Thyroid gland (tissue), 4 donors: ENCODE data around the gene MTSS2. TPM values are rescaled to one million over a fixed set of nuclear protein-coding genes. Genes with fewer than 3 reads are reported as not detected.
"Not testable (repeated sequence)": the region's sequence is repeated elsewhere in the genome, so short reads cannot be mapped to it uniquely, and the experiment has no call there.

Source experiments
- DNase-seq, 2 donors: peaks; one replicate each; pipeline ENCODE4 v3.0.0-alpha.2; 2019
- H3K27ac ChIP-seq, 3 donors: fragments of 200-600 bp; sonication (generic); 1 replicate in 2 of 3; 2 replicates in 1 of 3; pipeline ENCODE4 v1.5.1; 2016 to 2019; ENCODE audit warnings: mild to moderate bottlenecking in 1 of 3, moderate library complexity in 1 of 3
- H3K27me3 ChIP-seq: fragments of 200-600 bp; sonication (generic); one replicate; pipeline ENCODE4 v1.5.1; 2019
- H3K36me3 ChIP-seq, 2 donors: fragments of 200-600 bp; sonication (generic); one replicate each; pipeline ENCODE4 v1.5.1; 2016 to 2019
- H3K4me1 ChIP-seq, 2 donors: fragments of 200-600 bp; sonication (generic); one replicate each; pipeline ENCODE4 v1.5.1; 2017 to 2019
- H3K4me3 ChIP-seq, 3 donors: fragments of 200-600 bp; sonication (generic); replicated peaks in 1 of 3; 1 replicate in 2 of 3; 2 replicates in 1 of 3; pipeline ENCODE4 v1.5.1; 2016; ENCODE audit warnings: mild to moderate bottlenecking in 1 of 3
- H3K9me3 ChIP-seq: fragments of 200-600 bp; sonication (generic); one replicate; pipeline ENCODE4 v1.5.1; 2017
- CTCF ChIP-seq, 6 experiments: fragments of 200-600 bp in 3 of 6; fragments of 450-650 bp in 3 of 6; sonication (generic) in 3 of 6; IDR thresholded peaks; one replicate each; pipeline ENCODE4 v1.5.1; 2016 to 2019; ENCODE audit warnings: antibody characterized with exemption in 6 of 6, mild to moderate bottlenecking in 2 of 6, inconsistent platforms in 1 of 6, moderate library complexity in 1 of 6
- POLR2A ChIP-seq, 2 donors: fragments of 450-650 bp; IDR thresholded peaks; one replicate each; pipeline ENCODE4 v1.6.1; 2017; ENCODE audit warnings: antibody characterized with exemption in 2 of 2, mild to moderate bottlenecking in 2 of 2, moderate library complexity in 1 of 2
- WGBS, 2 donors: methylation state at CpG; one replicate each; pipeline ENCODE4 v1.1.5; 2017; 5-methylcytosine and 5-hydroxymethylcytosine counted together
- intact Hi-C: fragments of 100-400 bp; cut with DNase I; formaldehyde crosslinking; loops from one replicate; pipeline ENCODE4 v1.15.1; 2023
- total RNA-seq, 4 donors: library from RNA; depleted of rRNA; stranded (reverse); fragments of >200 nt; gene quantifications; one replicate each; pipeline ENCODE4 v1.2.3, GENCODE V29; 2016

MTSS2 gene
- total RNA-seq, 4 donors from 2014 or later: 11.3 to 39.8 (median 26.7) TPM

GRCh38 chr16:70676675-70677498, 9.0 kb downstream of the MTSS2 start:
- intact Hi-C loops: no loop called here
- 90 to 96% methylated on average over 5 to 13 of the region's 14 CpGs for WGBS, 2 donors
- H3K4me3 ChIP-seq: no peak overlapping the region
- DNase-seq: no peak
- H3K36me3 ChIP-seq: peaks cover 35 to 55% of the 10 kb centered on the region in 2 donors
- TF ChIP-seq CTCF (IDR thresholded peaks at IDR 0.05) (no peak), POLR2A (IDR thresholded peaks at IDR 0.05) (no peak)
- no peaks in the 10 kb centered on the region for H3K27me3 ChIP-seq
- H3K4me1 ChIP-seq: peaks cover 6 to 9% of the 10 kb centered on the region in 2 donors
- H3K9me3 ChIP-seq: no peaks in the 10 kb centered on the region
- H3K27ac ChIP-seq: no peak overlapping the region

GRCh38 chr16:70675851-70676513, 9.9 kb downstream of the MTSS2 start:
- Histone ChIP-seq H3K36me3 (peaks cover 39 to 56% of the 10 kb centered on the region in 2 donors), H3K4me3 (no peak overlapping the region), H3K27me3 (no peaks in the 10 kb centered on the region), H3K4me1 (peaks cover 0 to under 1% of the 10 kb centered on the region in 2 donors), H3K27ac (no peak overlapping the region), H3K9me3 (no peaks in the 10 kb centered on the region)
- TF ChIP-seq POLR2A (IDR thresholded peaks at IDR 0.05): no peak
- intact Hi-C loops: no loop called here
- WGBS, 2 donors: 75 to 89% methylated on average over 2 to 6 of the region's 7 CpGs
- no peak for DNase-seq

- intact Hi-C loops: no loop called here
- Histone ChIP-seq H3K4me3 (no peak overlapping the region), H3K4me1 (no peaks in the 10 kb centered on the region), H3K36me3 (peaks cover 40 to 56% of the 10 kb centered on the region in 2 donors), H3K27me3 (no peaks in the 10 kb centered on the region), H3K9me3 (no peaks in the 10 kb centered on the region), H3K27ac (no peak overlapping the region)
- no peak for TF ChIP-seq POLR2A (IDR thresholded peaks at IDR 0.05)
- no peak for TF ChIP-seq CTCF (IDR thresholded peaks at IDR 0.05)
- no peak for DNase-seq
- WGBS, 2 donors: 93 to 94% methylated on average over 18 of the region's 18 CpGs
Observed at GRCh38 chr16:70674221-70675014, 11.4 kb downstream of the MTSS2 start.

- intact Hi-C loops, H3K27ac ChIP-seq, H3K4me3 ChIP-seq, H3K27me3 ChIP-seq, DNase-seq, H3K4me1 ChIP-seq, H3K9me3 ChIP-seq: not testable (repeated sequence)
- H3K36me3 ChIP-seq: peaks cover 38 to 40% of the 10 kb centered on the region in 2 donors
- 94 to 95% methylated on average over 4 of the region's 4 CpGs for WGBS, 2 donors
Observed at GRCh38 chr16:70670938-70671337, 14.9 kb downstream of the MTSS2 start.

- no peak for DNase-seq
- no peaks in the 10 kb centered on the region for H3K4me1 ChIP-seq
- H3K4me3 ChIP-seq: no peak overlapping the region
- H3K9me3 ChIP-seq: no peaks in the 10 kb centered on the region
- no peak for TF ChIP-seq CTCF (IDR thresholded peaks at IDR 0.05)
- no peak for TF ChIP-seq POLR2A (IDR thresholded peaks at IDR 0.05)
- H3K27me3 ChIP-seq: no peaks in the 10 kb centered on the region
- intact Hi-C loops: no loop called here
- peaks cover 45 to 46% of the 10 kb centered on the region in 2 donors for H3K36me3 ChIP-seq
- no peak overlapping the region for H3K27ac ChIP-seq
- WGBS, 2 donors: 86 to 91% methylated on average over 2 of the region's 2 CpGs
Observed at GRCh38 chr16:70670175-70670574, 15.7 kb downstream of the MTSS2 start.
